GM12801 (cell line): ENCODE data around the gene BCL11A.

ENCODE experiments used
- TF ChIP-seq, protein P1 (sequence below): IDR thresholded peaks from one replicate; pipeline ENCODE4 v1.5.1; 2011; ENCODE audit warnings: control low read depth; ENCODE audit not compliant: insufficient read length; ENCODE audit errors: extremely low read depth

BCL11A gene

DNA sequence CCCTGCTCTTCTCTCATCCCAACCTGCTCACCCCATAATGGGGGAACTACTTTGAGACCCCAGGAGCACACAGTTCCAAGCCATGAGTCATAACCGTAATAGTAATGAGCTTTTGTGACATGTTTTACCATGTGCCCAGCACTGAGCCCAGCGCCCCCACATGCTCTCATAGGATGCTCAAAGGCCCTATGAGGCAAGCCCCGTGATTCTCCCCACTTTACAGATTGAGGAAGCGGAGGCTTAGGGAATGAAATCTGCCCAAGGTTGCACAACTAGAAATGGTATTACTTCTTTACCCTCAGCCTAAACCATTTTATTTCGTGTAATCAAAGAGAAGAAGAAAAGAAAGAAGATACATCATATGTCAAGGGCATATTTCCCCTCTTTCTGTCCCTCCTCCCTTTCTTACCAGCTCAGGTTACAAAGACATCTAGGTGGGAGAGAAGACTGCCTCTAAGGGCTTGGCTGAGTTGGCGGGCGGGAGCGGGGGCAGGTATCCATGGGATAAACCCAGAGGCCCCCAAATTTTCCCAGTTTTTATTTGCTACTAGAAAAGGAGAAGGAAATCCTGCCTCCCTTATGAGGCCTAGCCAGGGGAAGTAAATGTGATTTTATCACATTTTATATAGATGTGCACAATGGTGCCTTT is 24.2 kb downstream of the BCL11A start:
- TF ChIP-seq, protein P1, sequence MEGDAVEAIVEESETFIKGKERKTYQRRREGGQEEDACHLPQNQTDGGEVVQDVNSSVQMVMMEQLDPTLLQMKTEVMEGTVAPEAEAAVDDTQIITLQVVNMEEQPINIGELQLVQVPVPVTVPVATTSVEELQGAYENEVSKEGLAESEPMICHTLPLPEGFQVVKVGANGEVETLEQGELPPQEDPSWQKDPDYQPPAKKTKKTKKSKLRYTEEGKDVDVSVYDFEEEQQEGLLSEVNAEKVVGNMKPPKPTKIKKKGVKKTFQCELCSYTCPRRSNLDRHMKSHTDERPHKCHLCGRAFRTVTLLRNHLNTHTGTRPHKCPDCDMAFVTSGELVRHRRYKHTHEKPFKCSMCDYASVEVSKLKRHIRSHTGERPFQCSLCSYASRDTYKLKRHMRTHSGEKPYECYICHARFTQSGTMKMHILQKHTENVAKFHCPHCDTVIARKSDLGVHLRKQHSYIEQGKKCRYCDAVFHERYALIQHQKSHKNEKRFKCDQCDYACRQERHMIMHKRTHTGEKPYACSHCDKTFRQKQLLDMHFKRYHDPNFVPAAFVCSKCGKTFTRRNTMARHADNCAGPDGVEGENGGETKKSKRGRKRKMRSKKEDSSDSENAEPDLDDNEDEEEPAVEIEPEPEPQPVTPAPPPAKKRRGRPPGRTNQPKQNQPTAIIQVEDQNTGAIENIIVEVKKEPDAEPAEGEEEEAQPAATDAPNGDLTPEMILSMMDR, result no peak

DNA sequence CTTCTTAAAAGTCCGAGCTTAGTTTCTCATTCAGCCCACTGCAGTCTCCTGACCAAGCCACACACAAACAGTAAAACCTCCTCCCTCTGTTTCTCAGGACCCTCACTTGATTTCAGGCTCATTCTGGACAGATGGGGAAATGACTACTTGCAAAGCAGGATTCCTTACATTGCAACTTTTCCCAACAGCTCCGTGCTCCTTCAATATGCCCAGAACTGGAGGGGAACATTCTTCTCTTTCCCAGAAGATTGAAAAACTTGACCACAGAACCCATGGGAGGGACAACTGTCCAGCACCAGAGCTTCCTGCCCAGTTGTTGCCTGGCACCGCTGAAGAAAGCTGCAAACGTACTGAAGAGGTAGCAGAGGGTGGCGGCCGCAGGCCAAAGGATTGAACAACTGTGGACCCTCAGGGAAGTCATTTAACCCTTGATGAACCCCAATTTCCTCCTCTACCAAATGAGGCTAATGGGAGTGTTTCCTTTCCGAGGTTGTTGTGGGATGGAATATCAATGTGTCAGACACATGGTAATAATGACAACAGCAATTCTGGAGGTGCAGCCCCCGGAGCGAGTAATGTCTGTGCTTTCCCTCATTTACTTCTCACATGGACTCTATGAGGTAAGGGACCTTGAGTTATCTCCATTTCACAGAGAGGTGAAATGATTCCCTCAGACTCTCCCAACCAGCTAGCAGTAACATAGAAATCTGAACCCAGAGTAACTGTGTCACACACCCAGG is 25.0 kb downstream of the BCL11A start:
- TF ChIP-seq, protein P1, result no peak

DNA sequence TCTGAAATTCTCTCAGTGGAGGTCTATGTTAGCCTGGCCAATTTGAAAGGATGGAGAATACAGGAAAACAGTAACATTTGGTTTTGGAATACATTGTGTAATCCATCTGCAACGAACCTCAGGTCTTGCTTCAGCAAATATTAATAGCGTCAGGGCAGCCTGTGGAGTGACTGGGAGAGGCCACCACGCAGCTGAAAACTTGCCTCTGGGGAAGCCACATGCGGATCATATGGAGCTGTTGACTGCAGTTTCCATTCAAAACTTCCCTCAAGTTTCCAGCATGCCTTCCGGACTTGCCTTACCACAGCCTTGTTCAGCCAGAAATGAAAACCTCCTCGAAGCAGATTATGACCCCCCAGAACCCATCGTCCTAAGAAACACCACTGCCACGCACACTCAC is 25.7 kb downstream of the BCL11A start:
- TF ChIP-seq, protein P1, result no peak

DNA sequence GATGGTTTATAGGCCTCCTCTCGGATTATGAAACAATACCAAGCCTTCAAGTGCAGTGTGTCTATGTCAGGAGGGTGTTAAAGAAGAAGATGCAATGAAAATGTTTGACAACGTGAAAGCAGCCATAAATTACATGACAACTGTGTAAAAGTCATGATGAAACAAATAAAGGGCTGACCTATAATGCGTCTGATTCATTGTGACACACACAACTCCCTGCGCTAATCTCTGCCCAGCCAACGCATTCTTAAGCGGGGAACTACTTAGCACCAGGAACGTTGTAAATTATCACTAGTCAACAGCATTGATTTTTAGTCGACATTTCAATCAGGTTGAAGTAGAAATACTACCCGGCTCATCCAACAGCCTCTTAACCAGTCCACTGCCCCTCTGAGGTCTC is 26.8 kb downstream of the BCL11A start:
- TF ChIP-seq, protein P1, result no peak

DNA sequence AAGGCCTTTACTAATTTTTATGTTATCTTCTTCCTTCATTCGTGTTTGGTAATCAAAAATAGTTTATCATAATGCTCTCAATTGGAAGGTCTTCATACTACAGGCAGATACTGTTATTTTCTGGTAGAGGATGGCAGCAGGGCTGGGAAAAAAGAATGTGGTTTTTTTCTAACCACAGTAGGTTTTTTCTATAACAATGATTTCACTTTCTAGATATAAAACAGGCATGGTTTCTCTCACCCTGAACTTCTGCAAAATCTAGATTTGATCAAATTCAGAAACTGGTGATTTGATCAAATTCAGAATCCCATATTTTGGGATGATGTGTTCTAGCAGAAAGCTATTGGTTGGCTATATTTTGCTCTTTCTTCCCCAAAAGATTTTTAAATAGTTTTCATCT is 27.6 kb downstream of the BCL11A start:
- TF ChIP-seq, protein P1, result no peak

DNA sequence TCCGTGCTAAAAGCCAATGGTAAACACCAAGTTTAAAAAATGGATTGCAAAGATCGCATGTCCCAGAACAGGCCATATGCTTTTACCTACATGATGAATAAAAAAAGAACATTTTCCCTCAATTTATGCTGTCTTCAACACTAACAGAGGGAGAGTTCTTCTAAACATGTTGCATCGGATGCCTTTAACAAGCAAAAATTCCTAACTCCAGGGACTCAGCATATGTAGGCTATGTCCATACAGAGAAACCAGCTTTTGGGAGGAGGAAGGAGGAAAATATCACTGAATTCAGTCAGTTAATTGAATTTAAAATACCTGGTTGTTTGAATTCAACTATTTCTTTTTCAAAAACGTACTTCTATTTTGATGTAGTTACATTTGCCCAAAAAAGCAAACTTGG is 28.6 kb downstream of the BCL11A start:
- TF ChIP-seq, protein P1, result no peak

DNA sequence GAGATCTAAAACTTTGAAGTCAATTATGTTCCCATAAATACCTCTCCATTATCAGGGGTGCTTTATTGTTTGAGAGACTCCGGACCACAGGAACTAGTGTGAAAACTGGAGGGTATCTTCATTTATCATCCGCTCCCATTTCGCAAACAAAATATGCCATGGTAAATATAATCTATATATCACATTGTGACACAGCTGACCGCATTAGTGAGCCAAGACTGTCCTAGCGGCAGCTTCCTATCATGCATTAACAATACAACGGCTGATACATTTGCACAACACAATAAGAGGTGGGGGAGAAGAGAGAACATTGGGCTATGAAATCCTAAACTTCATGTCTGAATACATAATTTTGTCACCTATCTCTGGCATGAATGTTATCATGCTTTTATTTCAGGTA is 29.5 kb downstream of the BCL11A start:
- TF ChIP-seq, protein P1, result no peak
